GM21367 (cell line): Measurements from ENCODE around the gene CDCA5.

Source experiments
- ATAC-seq: cut with Tn5 transposase; IDR thresholded peaks from one replicate; pipeline ENCODE4 v1.9.1; 2021; ENCODE audit not compliant: unreplicated experiment

Gene CDCA5

DNA sequence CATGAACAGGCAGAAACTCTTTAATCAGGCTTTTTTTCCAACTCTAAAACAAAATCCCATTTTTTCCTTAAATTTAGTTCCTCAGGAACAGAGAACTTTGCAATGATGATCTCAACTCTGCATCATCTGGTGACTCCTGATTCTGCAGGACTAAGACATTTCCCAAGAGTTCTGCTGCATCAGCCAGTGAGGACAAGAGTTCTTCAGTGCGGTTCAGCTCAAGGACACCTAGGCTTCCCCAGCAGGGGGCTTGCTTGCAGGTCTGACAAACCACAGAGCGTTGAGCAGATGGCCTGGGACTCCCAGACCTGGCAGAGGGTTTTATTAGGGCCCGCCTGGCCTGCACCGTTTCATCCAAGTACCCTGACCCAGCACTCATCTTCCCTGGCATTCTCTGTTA lies 6.4 kb downstream of the CDCA5 start:
- no peak for ATAC-seq

GRCh38 chr11:65072631-65072966 lies 11.2 kb downstream of the CDCA5 start:
- ATAC-seq: no peak

- ATAC-seq: no peak
These were observed 11.8 kb downstream of the CDCA5 start for GRCh38 chr11:65071907-65072630.

DNA sequence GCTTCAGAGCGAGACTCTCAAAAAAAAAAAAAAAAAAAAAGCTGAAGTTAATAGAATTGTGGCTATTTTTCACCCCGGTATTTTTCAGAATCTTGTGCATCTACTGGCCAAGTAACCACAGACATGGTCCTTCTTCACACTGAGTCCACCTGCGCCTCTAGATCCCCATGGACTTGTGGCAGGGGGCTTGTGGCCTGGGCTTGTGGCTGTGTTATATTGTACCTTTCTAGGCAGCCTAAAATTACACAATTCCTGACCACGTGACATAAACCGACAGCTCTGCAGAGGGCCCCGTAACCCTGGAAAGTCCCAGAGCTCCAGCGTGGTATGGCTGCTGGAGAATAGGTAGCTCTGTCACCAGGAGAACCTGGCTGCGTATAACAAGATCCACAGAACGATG lies 14.6 kb downstream of the CDCA5 start:
- no peak for ATAC-seq

- ATAC-seq: no peak
These were observed 16.4 kb downstream of the CDCA5 start for GRCh38 chr11:65067446-65067845.

- ATAC-seq: no peak
These were observed 17.0 kb downstream of the CDCA5 start for GRCh38 chr11:65066805-65067291.

DNA sequence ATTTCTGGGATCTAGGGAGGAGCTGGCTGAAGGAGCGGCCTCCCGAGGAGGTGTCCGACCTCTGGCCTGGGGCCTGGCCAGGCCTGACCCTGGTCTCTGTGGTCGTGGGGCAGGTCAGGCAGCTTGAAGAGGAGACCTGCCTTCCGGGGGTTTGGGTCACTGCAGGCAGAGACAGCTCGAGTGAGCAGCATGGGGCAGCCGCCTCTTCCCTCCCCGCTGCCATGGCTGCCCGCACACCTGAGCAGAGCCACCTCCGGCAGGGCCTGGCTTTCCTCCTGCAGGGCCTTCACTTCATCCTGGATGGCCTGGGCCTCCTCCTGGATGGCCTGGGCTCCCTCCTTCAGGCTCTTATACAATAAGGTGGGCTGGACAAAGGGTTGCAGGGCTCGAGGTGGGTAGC lies 17.5 kb downstream of the CDCA5 start:
- no peak for ATAC-seq

- no peak for ATAC-seq
These were observed 18.0 kb downstream of the CDCA5 start for GRCh38 chr11:65065851-65066250.

GRCh38 chr11:65064847-65065240 lies 19.0 kb downstream of the CDCA5 start:
- ATAC-seq: no peak

DNA sequence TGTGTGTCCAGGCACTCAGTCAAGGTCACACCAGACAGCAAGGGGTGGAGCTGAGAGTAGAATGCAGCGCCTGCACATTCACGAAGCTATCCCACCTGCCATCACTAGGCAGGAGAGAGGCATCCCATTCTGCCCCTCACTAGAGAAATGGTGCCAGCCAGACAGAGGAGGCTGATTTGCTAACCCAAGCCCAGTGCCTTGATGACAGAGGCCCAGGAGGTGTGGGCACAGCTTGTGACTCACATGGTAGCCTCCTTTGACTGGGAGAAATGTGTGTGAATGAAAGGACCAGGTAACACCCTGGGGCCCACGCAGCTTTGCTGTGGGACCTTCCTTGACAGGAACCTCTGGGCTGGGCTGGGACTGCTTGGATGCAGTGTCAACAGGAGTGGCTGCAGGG lies 20.3 kb downstream of the CDCA5 start:
- ATAC-seq: no peak

DNA sequence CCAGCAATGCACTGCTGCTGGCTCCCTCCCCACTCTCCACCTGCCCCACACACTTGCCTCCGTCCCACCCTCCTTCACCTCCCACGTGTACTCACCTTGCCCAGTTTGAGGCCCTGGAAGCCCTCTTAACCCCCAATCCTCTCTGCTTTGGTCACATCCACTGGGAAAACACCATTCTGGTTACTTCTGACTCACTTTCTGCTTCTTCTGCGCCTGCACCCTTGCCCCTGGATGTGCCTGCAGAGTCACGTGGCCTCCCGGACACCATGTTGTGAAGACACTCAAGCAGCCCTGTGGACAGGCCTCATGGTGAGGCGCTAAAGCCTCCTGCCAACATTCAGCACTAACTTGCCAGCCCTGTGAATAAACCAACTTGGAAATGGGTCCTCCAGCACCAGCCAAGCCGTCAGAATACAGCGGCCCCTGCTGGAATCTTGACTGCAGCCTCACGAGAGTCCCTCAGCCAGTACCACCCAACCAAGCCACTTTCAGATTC lies 22.9 kb downstream of the CDCA5 start:
- no peak for ATAC-seq

GRCh38 chr11:65059959-65060824 lies 23.6 kb downstream of the CDCA5 start:
- no peak for ATAC-seq

DNA sequence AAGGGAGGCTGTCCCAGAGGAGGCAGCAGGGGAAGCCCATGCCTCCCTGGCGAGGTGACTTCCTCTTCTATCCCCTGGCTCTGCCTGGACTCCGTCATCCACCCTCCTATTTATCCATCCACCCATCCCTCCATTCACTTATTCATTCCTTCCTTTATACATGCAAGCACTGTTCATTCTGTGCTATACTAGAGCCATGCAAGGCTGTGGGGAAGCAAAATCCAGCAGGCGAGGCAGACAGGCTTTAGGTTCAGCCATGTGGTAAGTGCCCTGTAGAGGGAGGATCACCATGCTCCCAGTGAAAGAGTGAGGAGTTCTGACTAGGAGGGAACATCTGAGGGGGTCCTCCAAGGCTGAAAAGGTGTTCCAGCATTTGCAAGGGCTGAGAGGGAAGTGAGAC lies 24.3 kb downstream of the CDCA5 start:
- no peak for ATAC-seq

DNA sequence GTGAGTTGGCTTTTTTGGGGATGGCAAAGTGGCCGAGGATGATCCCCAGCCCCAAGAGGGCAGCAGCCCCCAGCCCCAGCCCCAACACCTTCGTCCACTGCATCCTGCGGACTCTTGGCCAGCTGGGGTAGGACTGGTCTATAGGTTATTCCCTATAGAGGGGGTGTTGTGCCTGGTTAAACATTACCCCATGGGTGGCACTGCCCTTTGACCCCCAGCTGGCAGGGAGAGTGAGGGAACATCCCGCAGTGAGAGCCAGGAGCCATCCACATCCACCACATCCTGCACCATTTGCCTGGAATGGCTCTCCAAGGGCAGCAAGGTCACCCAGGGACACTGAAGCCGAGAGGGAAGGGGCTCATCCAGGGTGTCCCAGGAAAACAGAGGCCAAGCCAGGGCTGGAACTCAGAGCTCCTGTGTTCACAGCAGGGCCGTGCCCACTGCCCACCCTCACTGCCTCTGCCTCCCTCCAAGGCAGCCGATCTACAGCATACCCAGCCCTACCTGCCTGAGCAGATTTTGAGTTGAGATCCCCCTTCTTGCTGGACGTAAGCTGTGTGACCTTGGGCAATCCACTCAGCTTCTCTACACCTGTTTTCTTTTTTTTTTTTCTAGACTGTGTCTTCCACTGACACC lies 25.3 kb downstream of the CDCA5 start, which contains the start of gene NAALADL1:
NAALADL1 (minus strand) TSS at position 135 of the 636 bp plus-strand sequence; CDS start at position 103, 32 bp downstream.
- no peak for ATAC-seq

DNA sequence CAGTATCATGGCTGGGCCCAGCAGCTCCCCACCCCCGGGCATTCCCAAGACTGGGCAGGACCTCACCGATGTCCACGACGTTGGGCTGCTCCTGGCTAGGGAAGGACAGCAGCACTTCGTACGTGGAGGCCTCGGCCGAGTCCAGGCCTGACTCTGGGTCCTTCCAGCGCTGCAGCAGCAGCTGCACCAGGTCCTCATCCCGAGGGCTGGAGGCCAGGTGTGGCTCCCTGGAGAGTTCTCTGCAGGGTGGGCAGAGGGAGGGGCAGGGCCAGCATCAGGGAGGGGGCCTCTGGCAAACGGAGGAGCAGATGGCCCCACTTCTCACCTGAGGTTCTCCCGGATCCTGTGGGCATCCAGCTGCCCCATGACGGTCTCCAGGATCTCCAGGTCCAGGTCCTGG lies 25.8 kb downstream of the CDCA5 start:
- no peak for ATAC-seq

DNA sequence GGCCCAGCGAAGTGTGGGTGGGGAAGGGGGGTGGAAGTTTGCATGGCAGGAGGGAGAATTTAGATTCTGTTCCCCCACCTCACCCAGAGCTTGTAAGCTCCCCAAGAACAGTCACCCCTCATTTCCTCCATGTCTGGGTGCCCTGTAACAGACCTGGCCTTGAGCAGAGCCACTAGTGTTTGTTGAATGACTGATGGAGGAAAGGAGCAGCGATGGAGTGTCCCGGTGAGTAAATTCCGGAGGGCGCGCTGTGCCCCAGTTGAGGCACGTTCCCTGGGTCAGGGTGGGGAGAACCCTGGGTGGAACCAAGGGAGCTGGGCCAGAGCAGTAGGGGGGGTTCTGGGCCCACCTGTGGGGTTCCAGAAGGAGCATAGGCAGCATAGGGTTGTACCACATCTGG lies 26.3 kb downstream of the CDCA5 start:
- ATAC-seq: no peak

DNA sequence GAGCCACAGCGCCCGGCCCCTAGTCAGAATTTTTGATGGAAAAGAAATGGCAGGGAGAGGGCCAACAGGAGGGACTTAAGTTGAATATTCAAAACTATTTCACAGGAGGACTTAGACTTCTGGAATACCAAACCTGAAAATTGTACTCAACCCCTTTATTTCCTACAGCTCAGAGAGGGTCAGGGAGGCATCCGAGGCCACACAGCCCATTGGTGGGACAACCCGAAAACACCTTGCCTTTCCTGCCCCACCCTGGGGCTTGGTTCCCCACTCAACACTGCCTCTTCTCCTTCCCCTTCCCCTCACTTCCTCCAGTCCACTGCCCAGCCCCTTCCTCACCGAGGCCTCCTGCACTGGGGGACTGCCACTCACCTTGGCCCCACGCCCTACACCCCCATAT lies 26.8 kb downstream of the CDCA5 start:
- no peak for ATAC-seq

GRCh38 chr11:65055538-65055937 lies 28.3 kb downstream of the CDCA5 start:
- ATAC-seq: no peak

- ATAC-seq: no peak
These were observed 29.9 kb downstream of the CDCA5 start for GRCh38 chr11:65053827-65054508.

GRCh38 chr11:65051398-65051858 lies 32.4 kb downstream of the CDCA5 start:
- ATAC-seq: no peak
